ENCODE data around the gene CDH4. TPM values are rescaled to one million over a fixed set of nuclear protein-coding genes. Genes with fewer than 3 reads are reported as not detected.

The CDH4 gene
- total RNA-seq = 1 to 10 TPM in 1 of 2 donors, under 1 TPM in 1; 0.05 to 2.2 TPM

DNA sequence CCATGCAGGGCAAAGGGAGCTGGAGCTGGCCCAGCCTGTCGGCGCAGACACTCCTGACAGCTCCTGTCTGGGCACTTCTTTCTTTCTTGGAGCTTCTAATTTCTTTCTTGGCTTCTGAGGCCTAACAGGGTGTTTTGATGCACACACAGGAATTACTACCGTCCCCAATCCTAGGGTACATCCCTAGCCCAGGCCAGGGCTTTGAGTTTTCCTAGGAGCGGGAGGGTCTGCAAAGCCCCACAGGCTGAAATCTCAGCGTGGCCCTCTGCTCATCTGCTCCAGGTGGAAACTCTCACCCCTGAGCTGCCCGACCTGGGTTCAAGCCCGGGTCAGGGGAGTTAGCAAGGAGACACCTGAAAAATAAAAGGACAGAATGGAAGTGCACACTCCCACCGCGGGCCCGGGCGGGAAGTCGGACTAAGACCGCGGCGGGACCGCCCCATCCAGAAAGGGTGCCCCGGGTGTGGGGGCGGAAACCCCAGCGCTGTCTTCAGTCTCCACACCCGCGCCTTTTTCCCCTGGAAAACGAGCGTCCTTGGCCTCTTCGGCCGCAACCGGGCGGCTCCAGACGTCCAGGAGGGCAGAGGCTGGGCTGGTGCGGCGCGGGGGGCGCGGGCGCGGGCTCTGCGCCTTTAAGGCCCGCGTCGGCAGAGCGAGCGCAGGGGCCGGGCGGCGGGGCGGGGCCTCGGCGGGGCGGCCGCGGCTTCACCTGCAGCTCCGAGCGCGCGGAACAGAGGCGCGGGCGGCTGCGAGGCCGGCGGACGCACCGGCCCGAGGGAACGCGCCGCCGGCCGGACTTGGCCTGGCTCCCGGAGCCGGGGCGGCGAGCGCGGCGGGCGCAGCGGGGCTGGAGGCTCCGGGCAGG lies at the start of gene CDH4:
CDH4 (plus strand) TSS at position 733 of the 865 bp plus-strand sequence.
- H3K36me3 ChIP-seq = no peaks in the 10 kb centered on the region
- no peaks in the 10 kb centered on the region for H3K9me3 ChIP-seq
- peaks cover 5% of the 10 kb centered on the region for H3K27me3 ChIP-seq (replicated peaks; ENCODE audit: insufficient read depth)
- no peak for DNase-seq (ENCODE audit: low spot score)
- intact Hi-C loops (cut with DNase I) = no loop called here
- 8% methylated on average over 59 of the region's 78 CpGs for WGBS
- TF ChIP-seq, protein P1, sequence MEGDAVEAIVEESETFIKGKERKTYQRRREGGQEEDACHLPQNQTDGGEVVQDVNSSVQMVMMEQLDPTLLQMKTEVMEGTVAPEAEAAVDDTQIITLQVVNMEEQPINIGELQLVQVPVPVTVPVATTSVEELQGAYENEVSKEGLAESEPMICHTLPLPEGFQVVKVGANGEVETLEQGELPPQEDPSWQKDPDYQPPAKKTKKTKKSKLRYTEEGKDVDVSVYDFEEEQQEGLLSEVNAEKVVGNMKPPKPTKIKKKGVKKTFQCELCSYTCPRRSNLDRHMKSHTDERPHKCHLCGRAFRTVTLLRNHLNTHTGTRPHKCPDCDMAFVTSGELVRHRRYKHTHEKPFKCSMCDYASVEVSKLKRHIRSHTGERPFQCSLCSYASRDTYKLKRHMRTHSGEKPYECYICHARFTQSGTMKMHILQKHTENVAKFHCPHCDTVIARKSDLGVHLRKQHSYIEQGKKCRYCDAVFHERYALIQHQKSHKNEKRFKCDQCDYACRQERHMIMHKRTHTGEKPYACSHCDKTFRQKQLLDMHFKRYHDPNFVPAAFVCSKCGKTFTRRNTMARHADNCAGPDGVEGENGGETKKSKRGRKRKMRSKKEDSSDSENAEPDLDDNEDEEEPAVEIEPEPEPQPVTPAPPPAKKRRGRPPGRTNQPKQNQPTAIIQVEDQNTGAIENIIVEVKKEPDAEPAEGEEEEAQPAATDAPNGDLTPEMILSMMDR (IDR thresholded peaks at IDR 0.05) = no peak
- TF ChIP-seq POLR2AphosphoS5 (IDR thresholded peaks at IDR 0.05) (no peak), POLR2A (IDR thresholded peaks at IDR 0.05) (no peak)
- H3K4me3 ChIP-seq = peak within 1 kb of the TSS; percentile 12 to 31
- H3K27ac ChIP-seq = no peak within 1 kb of the TSS
- H3K4me1 ChIP-seq (replicated peaks) = no peaks in the 10 kb centered on the region

DNA sequence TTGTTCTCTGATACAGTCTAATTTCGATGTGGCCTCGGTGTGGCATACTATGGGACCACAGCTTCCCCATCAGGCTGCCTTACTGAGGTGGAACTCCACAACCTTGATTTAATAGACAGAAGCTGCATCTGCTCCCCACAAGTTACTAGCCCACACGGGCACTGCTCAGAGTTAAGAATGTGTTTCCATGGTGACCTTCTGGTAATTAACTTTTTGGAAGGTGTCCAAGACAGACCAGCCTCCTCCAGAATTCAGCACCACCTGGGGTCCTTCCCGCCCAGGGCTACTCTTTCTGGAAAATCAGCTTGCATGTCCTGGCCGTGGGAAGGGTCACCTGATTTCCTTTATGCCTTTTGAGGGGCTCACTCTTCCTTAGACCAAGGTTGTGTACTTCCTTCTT lies 48.7 kb upstream of the CDH4 start:
- no peak for DNase-seq (ENCODE audit: low spot score)
- TF ChIP-seq POLR2AphosphoS5 (IDR thresholded peaks at IDR 0.05) (no peak), POLR2A (IDR thresholded peaks at IDR 0.05) (no peak)
- TF ChIP-seq, protein P1 (IDR thresholded peaks at IDR 0.05) = no peak
- no peak overlapping the region for H3K27ac ChIP-seq
- no peaks in the 10 kb centered on the region for H3K36me3 ChIP-seq
- no peaks in the 10 kb centered on the region for H3K9me3 ChIP-seq
- 37% methylated on average over 5 of the region's 5 CpGs for WGBS
- intact Hi-C loops (cut with DNase I) = no loop called here
- H3K4me1 ChIP-seq (replicated peaks) = no peaks in the 10 kb centered on the region
- no peaks in the 10 kb centered on the region for H3K27me3 ChIP-seq (replicated peaks; ENCODE audit: insufficient read depth)
- H3K4me3 ChIP-seq = no peak overlapping the region

DNA sequence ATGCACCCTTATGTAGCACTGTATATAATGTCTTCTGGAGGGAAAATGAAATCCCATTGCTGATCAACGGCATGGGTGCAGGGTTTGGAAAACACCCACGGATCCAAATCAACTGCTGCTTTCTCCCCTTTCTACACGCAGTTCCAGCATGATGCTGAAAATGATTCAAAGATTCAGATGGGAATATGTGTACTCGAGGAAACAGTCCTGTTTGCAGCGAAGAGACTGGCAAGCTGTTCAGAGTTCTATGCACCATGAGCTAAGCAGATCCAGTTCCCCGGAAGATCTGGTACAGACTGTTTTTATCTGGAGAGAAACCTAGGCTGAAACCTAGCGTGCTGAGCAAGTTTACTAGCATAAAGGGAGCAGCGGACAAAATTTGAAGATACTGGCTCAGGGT lies 47.9 kb upstream of the CDH4 start:
- DNase-seq (ENCODE audit: low spot score) = no peak
- intact Hi-C loops (cut with DNase I) = no loop called here
- no peaks in the 10 kb centered on the region for H3K4me1 ChIP-seq (replicated peaks)
- no peaks in the 10 kb centered on the region for H3K36me3 ChIP-seq
- TF ChIP-seq, protein P1 (IDR thresholded peaks at IDR 0.05) = no peak
- TF ChIP-seq POLR2A (IDR thresholded peaks at IDR 0.05) = no peak
- no peak for TF ChIP-seq POLR2AphosphoS5 (IDR thresholded peaks at IDR 0.05)
- H3K27me3 ChIP-seq (replicated peaks; ENCODE audit: insufficient read depth) = no peaks in the 10 kb centered on the region
- H3K27ac ChIP-seq = no peak overlapping the region
- H3K4me3 ChIP-seq = no peak overlapping the region
- 80% methylated on average over 8 of the region's 8 CpGs for WGBS
- no peaks in the 10 kb centered on the region for H3K9me3 ChIP-seq

DNA sequence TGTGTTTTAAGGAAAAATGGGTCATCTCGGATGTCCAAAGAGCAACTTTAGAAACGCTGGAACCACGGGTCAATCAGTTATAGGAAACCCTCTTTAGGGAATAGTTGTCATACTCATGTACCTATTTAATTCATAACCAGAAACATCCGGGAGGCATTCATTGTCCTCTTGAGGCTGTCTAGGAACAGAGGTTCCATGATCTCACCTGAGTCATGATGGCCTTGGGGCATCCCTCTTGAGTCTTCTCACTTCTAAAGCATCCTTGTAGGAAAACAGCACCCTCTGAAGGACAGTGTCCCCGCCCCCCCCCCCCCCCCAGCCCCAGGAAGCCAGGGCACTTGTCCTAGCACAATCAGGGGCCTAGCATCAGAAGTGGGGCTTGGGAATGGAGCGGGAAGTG lies 46.3 kb upstream of the CDH4 start:
- no peak overlapping the region for H3K4me3 ChIP-seq
- intact Hi-C loops (cut with DNase I) = loop anchor here (5.0 kb wide), 1 partner anchor 113 kb away; no protein-coding TSS in a partner anchor
- TF ChIP-seq, protein P1 (IDR thresholded peaks at IDR 0.05) = no peak
- TF ChIP-seq POLR2AphosphoS5 (IDR thresholded peaks at IDR 0.05) = no peak
- TF ChIP-seq POLR2A (IDR thresholded peaks at IDR 0.05) = no peak
- H3K27me3 ChIP-seq (replicated peaks; ENCODE audit: insufficient read depth) = no peaks in the 10 kb centered on the region
- no peak overlapping the region for H3K27ac ChIP-seq
- H3K4me1 ChIP-seq (replicated peaks) = no peaks in the 10 kb centered on the region
- H3K36me3 ChIP-seq = no peaks in the 10 kb centered on the region
- no peak for DNase-seq (ENCODE audit: low spot score)
- 54% methylated on average over 6 of the region's 6 CpGs for WGBS
- H3K9me3 ChIP-seq = no peaks in the 10 kb centered on the region

DNA sequence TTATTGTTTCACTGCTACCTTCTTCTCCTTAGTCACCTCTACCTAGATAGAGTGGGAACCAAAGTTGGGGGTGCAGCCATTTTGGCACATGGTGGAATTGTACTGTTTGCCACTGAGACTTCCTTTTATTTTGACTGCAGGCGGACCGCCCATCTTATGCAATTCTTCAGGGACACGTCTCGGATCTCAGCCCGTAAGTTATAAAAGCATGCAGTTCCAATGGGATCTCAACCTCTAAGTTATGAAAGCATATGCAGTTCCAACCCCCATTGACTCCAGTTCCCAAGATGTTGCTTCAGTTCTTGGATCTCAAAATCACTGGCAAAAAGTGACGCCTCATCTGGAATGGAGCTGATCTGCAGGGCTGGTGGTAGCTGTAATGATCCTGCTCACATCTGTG lies 41.2 kb upstream of the CDH4 start:
- H3K9me3 ChIP-seq = no peaks in the 10 kb centered on the region
- no peak for DNase-seq (ENCODE audit: low spot score)
- intact Hi-C loops (cut with DNase I) = no loop called here
- 76% methylated on average over 6 of the region's 6 CpGs for WGBS
- no peaks in the 10 kb centered on the region for H3K27me3 ChIP-seq (replicated peaks; ENCODE audit: insufficient read depth)
- H3K4me1 ChIP-seq (replicated peaks) = no peaks in the 10 kb centered on the region
- H3K27ac ChIP-seq = no peak overlapping the region
- no peak for TF ChIP-seq POLR2AphosphoS5 (IDR thresholded peaks at IDR 0.05)
- TF ChIP-seq, protein P1 (IDR thresholded peaks at IDR 0.05) = no peak
- TF ChIP-seq POLR2A (IDR thresholded peaks at IDR 0.05) = no peak
- H3K4me3 ChIP-seq = no peak overlapping the region
- H3K36me3 ChIP-seq = no peaks in the 10 kb centered on the region

All from prostate gland (tissue), 2 donors.